Mononuclear cell (primary cell): ENCODE data around the gene IL10RB. TPM values are rescaled to one million over a fixed set of nuclear protein-coding genes. Genes with fewer than 3 reads are reported as not detected.
"Not testable (repeated sequence)": the region's sequence is repeated elsewhere in the genome, so short reads cannot be mapped to it uniquely, and the experiment has no call there.

Experiments used
- H3K27me3 ChIP-seq: 2 replicates; pipeline ENCODE4 v1.6.0; 2011; ENCODE audit warnings: low read length, control low read depth; ENCODE audit not compliant: insufficient read depth
- H3K4me1 ChIP-seq: 2 replicates; pipeline ENCODE4 v1.5.1; 2011; ENCODE audit warnings: mild to moderate bottlenecking, low read length, control low read depth; ENCODE audit not compliant: insufficient read depth
- H3K4me3 ChIP-seq: 2 replicates; pipeline ENCODE4 v1.5.1; 2011; ENCODE audit warnings: mild to moderate bottlenecking, low read length, moderate library complexity
- H3K9me3 ChIP-seq: 2 replicates; pipeline ENCODE4 v1.5.1; 2011; ENCODE audit warnings: low read depth, mild to moderate bottlenecking, control low read depth, low read length
- total RNA-seq: library from RNA; depleted of rRNA; stranded (reverse); fragments of >200 nt; gene quantifications from one replicate; pipeline ENCODE4 v1.2.3, GENCODE V29; 2012

The IL10RB gene
- 18.7 TPM for total RNA-seq

GRCh38 chr21:33266050-33266788 lies at the start of gene IL10RB:
Gene IL10RB (plus strand): TSS chr21:33266367. CDS start chr21:33266466, 99 bp downstream.
- Histone ChIP-seq H3K4me1 (peaks cover 89% of the 10 kb centered on the region), H3K27me3 (no peaks in the 10 kb centered on the region), H3K4me3 (peak within 1 kb of the TSS; percentile 89), H3K9me3 (no peaks in the 10 kb centered on the region)

- no peaks in the 10 kb centered on the region for H3K9me3 ChIP-seq
- no peaks in the 10 kb centered on the region for H3K27me3 ChIP-seq
- no peak overlapping the region for H3K4me3 ChIP-seq
- peaks cover 61% of the 10 kb centered on the region for H3K4me1 ChIP-seq
These were observed 49.0 kb upstream of the IL10RB start for GRCh38 chr21:33217138-33217520.

- Histone ChIP-seq H3K27me3 (no peaks in the 10 kb centered on the region), H3K4me3 (no peak overlapping the region), H3K4me1 (peaks cover 44% of the 10 kb centered on the region), H3K9me3 (no peaks in the 10 kb centered on the region)
These were observed 46.9 kb upstream of the IL10RB start for GRCh38 chr21:33219300-33219699.

- Histone ChIP-seq H3K9me3 (no peaks in the 10 kb centered on the region), H3K4me3 (no peak overlapping the region), H3K4me1 (peaks cover 37% of the 10 kb centered on the region)
These were observed 46.2 kb upstream of the IL10RB start for GRCh38 chr21:33219954-33220353.

GRCh38 chr21:33225376-33225775 lies 40.8 kb upstream of the IL10RB start:
- H3K9me3 ChIP-seq, H3K4me3 ChIP-seq, H3K27me3 ChIP-seq: not testable (repeated sequence)
- peaks cover 12% of the 10 kb centered on the region for H3K4me1 ChIP-seq

More at GRCh38 chr21:33219954-33220353, 46.2 kb upstream of the IL10RB start:
- no peaks in the 10 kb centered on the region for H3K27me3 ChIP-seq

GRCh38 chr21:33228455-33228854 lies 37.7 kb upstream of the IL10RB start:
- no peak overlapping the region for H3K4me3 ChIP-seq
- no peaks in the 10 kb centered on the region for H3K27me3 ChIP-seq
- H3K4me1 ChIP-seq = peaks cover 33% of the 10 kb centered on the region
- H3K9me3 ChIP-seq = no peaks in the 10 kb centered on the region

DNA sequence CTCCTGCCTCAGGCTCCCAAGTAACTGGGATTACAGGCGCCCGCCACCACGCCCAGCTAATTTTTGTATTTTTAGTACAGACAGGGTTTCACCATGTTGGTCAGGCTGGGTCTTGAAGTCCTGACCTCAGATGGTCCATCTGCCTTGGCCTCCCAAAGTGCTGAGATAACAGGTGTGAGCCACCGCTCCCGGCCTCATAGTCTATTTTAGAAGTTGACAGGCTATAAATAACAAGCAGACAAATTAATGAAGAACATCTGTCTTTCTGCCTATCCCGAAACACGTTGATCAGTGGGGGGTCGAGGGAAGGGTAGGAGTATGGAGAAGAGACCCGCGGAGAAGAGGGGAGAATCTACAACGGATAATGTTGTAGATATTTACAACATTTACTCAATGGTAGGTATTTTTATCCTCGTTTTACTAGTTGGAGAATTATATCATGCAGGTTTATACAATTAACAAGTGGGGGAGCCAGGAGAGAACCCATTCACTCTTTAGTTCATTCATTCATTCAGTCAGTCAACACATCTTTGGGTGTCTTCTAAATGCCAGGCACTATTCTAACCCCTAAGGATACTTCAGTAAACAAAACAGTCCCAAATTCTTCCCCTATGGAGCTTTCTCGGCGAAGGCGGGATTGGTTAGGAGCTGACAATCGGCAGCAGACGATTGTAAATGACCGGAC lies 36.9 kb upstream of the IL10RB start:
- H3K27me3 ChIP-seq = no peaks in the 10 kb centered on the region
- H3K4me3 ChIP-seq = peak overlapping the region; percentile 96
- H3K9me3 ChIP-seq = no peaks in the 10 kb centered on the region
- H3K4me1 ChIP-seq = peaks cover 35% of the 10 kb centered on the region

DNA sequence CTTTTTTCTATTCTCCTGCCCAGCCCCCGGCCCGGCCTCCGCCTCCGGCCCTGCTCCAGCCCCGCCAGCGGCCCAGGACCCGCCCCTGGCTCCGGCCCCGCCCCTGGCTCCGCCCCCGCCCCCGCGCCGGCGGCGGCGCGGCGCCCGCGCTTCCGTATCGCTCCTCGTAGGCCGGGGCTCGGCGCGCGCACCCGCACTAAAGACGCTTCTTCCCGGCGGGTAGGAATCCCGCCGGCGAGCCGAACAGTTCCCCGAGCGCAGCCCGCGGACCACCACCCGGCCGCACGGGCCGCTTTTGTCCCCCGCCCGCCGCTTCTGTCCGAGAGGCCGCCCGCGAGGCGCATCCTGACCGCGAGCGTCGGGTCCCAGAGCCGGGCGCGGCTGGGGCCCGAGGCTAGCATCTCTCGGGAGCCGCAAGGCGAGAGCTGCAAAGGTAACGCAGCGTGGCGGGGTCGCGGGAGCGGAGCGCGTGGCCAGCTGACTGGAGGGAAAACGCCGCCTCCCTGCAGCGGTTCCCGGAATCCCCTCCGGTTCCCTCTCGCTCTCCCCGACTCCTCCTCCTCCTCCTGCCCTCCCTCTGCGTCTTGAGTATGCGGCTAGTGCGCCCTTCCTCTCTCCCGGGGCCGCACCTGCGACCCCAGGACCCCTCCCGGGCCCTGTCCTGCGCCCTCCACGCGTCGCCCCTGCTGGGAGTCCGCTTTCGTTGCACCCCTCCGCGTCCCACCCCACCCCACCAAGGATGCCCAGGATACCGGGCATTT lies 36.2 kb upstream of the IL10RB start, which contains the start of gene IFNAR2:
IFNAR2 (plus strand) TSS at position 155 of the 761 bp plus-strand sequence. CDS start 11,985 bp downstream, outside the sequence.
- peaks cover 42% of the 10 kb centered on the region for H3K4me1 ChIP-seq
- no peaks in the 10 kb centered on the region for H3K9me3 ChIP-seq
- peak within 1 kb of the TSS; percentile 96 for H3K4me3 ChIP-seq
- no peaks in the 10 kb centered on the region for H3K27me3 ChIP-seq

- peak overlapping the region; percentile 96 for H3K4me3 ChIP-seq
These were observed 35.4 kb upstream of the IL10RB start for GRCh38 chr21:33230545-33231324.

DNA sequence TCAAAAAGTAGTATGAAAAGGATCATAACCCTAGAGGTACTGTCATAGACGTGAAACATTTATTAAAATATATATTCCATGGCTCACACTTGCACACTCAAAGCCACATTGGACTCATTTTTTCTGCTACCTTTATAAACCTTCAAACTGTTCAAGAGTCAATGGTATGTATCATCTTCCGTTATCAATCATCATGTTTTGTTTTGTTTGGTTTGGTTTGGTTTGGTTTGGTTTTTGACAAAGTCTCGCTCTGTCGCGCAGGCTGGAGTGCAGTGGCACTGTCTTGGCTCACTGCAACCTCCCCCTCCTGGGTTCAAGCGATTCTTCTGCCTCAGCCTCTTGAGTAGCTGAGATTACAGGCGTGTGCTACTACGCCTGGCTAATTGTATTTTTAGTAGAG lies 34.6 kb upstream of the IL10RB start:
- no peaks in the 10 kb centered on the region for H3K9me3 ChIP-seq
- no peaks in the 10 kb centered on the region for H3K27me3 ChIP-seq
- peaks cover 55% of the 10 kb centered on the region for H3K4me1 ChIP-seq
- H3K4me3 ChIP-seq = peak overlapping the region; percentile 96

More at GRCh38 chr21:33230545-33231324, 35.4 kb upstream of the IL10RB start:
- Histone ChIP-seq H3K27me3 (no peaks in the 10 kb centered on the region), H3K4me1 (peaks cover 47% of the 10 kb centered on the region), H3K9me3 (no peaks in the 10 kb centered on the region)

DNA sequence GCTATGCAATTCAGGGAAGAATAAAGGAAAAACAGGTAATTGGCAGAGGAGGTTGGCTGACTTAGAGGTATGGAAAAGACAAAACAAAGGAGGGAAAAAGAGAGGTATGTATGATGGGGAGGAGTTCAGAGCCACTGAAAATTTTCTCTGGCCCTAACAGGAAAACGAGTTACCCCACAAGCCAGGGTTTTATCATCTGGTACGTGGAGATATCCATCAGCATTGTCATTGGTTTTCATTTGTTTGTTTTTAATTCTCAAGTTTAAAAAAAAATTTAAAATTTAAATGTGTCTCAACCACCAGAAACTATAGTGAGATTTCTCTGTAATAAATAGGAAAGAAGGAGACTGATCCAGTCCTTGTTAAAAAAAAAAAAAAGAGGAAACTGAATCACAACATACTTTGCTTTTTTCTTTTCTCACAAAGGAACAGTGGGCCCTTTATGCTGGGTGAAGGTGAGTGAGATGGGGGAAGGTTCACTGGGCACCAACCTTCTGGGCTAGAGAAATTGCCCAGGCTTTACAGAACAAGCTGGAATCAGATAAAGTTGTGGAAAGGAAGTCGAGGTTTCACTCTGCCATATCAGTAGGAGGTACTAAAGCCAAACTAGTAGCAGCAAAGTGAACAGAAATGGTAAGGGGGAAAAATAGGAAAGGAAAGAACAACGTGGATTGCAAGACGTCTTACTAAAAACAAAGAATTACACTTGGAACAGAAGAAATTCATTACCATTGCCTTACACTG lies 33.7 kb upstream of the IL10RB start:
- Histone ChIP-seq H3K27me3 (no peaks in the 10 kb centered on the region), H3K4me1 (peaks cover 64% of the 10 kb centered on the region), H3K4me3 (peak overlapping the region; percentile 96), H3K9me3 (no peaks in the 10 kb centered on the region)

GRCh38 chr21:33234635-33235520 lies 31.3 kb upstream of the IL10RB start:
- Histone ChIP-seq H3K4me1 (peaks cover 73% of the 10 kb centered on the region), H3K27me3 (no peaks in the 10 kb centered on the region), H3K9me3 (no peaks in the 10 kb centered on the region), H3K4me3 (no peak overlapping the region)

DNA sequence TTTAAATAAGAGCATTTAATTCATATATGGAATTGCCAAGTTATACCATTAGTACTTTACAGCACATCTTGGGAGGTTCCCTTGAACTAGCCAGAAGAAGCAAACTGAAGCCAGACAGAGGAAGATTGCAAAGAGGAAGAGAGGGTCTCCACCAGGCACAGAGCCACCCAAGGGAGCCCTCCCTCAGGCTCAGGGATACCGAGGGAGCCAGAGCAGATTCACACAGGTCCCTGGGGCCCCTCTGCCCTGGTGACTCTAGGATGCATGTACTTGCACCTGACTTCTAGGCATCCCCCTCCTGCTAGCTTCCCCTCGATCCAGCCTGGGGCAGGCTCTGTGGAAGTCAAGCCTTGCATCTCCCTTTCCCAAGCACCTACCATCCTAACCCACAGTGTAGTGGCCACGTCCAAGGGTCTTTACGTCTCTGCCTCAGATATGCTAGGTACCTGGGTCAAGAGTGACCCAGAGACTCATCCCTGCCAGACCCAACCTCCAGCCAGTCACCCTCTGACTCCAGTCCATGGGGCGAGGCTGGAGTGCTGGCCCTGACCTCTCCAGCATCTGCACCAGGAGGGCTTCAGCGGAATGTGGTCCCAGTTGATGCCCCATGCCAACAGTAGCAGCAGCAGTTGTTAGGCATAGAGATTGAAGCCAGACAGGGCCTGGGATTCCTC lies 30.0 kb upstream of the IL10RB start:
- Histone ChIP-seq H3K4me3 (no peak overlapping the region), H3K9me3 (no peaks in the 10 kb centered on the region), H3K27me3 (no peaks in the 10 kb centered on the region), H3K4me1 (peaks cover 79% of the 10 kb centered on the region)
